ENCODE data around the gene ST6GALNAC3. TPM values are rescaled to one million over a fixed set of nuclear protein-coding genes. Genes with fewer than 3 reads are reported as not detected.

ST6GALNAC3 gene
- total RNA-seq, 1 experiment from 2014 or later = 2.2 TPM

- intact Hi-C loops (cut with micrococcal nuclease) = no loop called here
- no peaks in the 10 kb centered on the region for H3K27me3 ChIP-seq (ENCODE audit: insufficient read depth, low read length)
- no peak overlapping the region for H2AFZ ChIP-seq (ENCODE audit: low read depth, low read length, poor library complexity, severe bottlenecking)
- no peak for ATAC-seq
- no peak overlapping the region for H3K27ac ChIP-seq (ENCODE audit: low read depth, low read length)
- no peak overlapping the region for H3K4me3 ChIP-seq (replicated peaks in 1 of 2; ENCODE audit: low read depth in 1 of 2, low read length in 2 of 2)
- TF ChIP-seq POLR2AphosphoS5 (IDR thresholded peaks at IDR 0.05; ENCODE audit: low read depth, low read length) = no peak
- no peak for TF ChIP-seq SIN3A (IDR thresholded peaks at IDR 0.05; ENCODE audit: low read depth)
- no peak for TF ChIP-seq SP1 (IDR thresholded peaks at IDR 0.05; ENCODE audit: low read depth)
- TF ChIP-seq ZNF274 (IDR thresholded peaks at IDR 0.05; ENCODE audit: low read depth, low read length) = no peak
- no peak for TF ChIP-seq EZH2 (IDR thresholded peaks at IDR 0.05)
- TF ChIP-seq RAD21 (IDR thresholded peaks at IDR 0.05; ENCODE audit: low read depth) = no peak
- no peak for TF ChIP-seq FOSL1 (IDR thresholded peaks at IDR 0.05; ENCODE audit: low read depth)
- TF ChIP-seq SRF (IDR thresholded peaks at IDR 0.05; ENCODE audit: low read depth) = no peak
- no peak for TF ChIP-seq EZH2phosphoT487 (IDR thresholded peaks at IDR 0.05; ENCODE audit: borderline replicate concordance)
- TF ChIP-seq ATF3 (IDR thresholded peaks at IDR 0.05) = no peak
- TF ChIP-seq, protein P1, sequence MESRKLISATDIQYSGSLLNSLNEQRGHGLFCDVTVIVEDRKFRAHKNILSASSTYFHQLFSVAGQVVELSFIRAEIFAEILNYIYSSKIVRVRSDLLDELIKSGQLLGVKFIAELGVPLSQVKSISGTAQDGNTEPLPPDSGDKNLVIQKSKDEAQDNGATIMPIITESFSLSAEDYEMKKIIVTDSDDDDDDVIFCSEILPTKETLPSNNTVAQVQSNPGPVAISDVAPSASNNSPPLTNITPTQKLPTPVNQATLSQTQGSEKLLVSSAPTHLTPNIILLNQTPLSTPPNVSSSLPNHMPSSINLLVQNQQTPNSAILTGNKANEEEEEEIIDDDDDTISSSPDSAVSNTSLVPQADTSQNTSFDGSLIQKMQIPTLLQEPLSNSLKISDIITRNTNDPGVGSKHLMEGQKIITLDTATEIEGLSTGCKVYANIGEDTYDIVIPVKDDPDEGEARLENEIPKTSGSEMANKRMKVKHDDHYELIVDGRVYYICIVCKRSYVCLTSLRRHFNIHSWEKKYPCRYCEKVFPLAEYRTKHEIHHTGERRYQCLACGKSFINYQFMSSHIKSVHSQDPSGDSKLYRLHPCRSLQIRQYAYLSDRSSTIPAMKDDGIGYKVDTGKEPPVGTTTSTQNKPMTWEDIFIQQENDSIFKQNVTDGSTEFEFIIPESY (IDR thresholded peaks at IDR 0.05; ENCODE audit: extremely low read depth, insufficient replicate concordance, low read length) = no peak
- TF ChIP-seq, protein P2, sequence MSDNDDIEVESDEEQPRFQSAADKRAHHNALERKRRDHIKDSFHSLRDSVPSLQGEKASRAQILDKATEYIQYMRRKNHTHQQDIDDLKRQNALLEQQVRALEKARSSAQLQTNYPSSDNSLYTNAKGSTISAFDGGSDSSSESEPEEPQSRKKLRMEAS (IDR thresholded peaks at IDR 0.05) = no peak
- no peak for TF ChIP-seq YY1 (IDR thresholded peaks at IDR 0.05; ENCODE audit: extremely low read depth, insufficient replicate concordance, low read depth, low read length)
- no peak for TF ChIP-seq ZFX (IDR thresholded peaks at IDR 0.05)
- TF ChIP-seq CBX3 (IDR thresholded peaks at IDR 0.05; ENCODE audit: low read depth) = no peak
- no peak for TF ChIP-seq TCF7L2 (IDR thresholded peaks at IDR 0.05; ENCODE audit: borderline replicate concordance, extremely low read depth, insufficient read depth, insufficient read length)
- no peak for TF ChIP-seq POLR2A (IDR thresholded peaks at IDR 0.05; ENCODE audit: borderline replicate concordance, extremely low read depth, insufficient read depth, insufficient read length)
- no peak for TF ChIP-seq EGR1 (IDR thresholded peaks at IDR 0.05; ENCODE audit: low read depth)
- no peak for TF ChIP-seq CEBPB (IDR thresholded peaks at IDR 0.05; ENCODE audit: low read depth)
- TF ChIP-seq ELF1 (IDR thresholded peaks at IDR 0.05; ENCODE audit: borderline replicate concordance, low read depth) = no peak
- no peak for DNase-seq (ENCODE audit: low read depth, low spot score)
- no peaks in the 10 kb centered on the region for H3K9me3 ChIP-seq (ENCODE audit: control insufficient read depth in 1 of 2, insufficient read depth in 1 of 2, low read depth in 1 of 2, low read length in 2 of 2)
- H3K36me3 ChIP-seq (ENCODE audit: control insufficient read depth in 1 of 2, insufficient read depth in 2 of 2, low read length in 2 of 2) = no peaks in the 10 kb centered on the region
- H3K4me2 ChIP-seq (ENCODE audit: low read length) = no peak overlapping the region
- no peaks in the 10 kb centered on the region for H3K9me2 ChIP-seq (ENCODE audit: insufficient read depth)
- CTCF ChIA-PET = no interaction called here
- RAD21 ChIA-PET (ENCODE audit: low non-redundant PET in 1 of 2, low total read pairs in 2 of 2, uncharacterized antibody in 2 of 2, unreplicated experiment in 2 of 2) = no interaction called here
- no peaks in the 10 kb centered on the region for H3K79me2 ChIP-seq (ENCODE audit: insufficient read depth, low read length)
- H3K4me1 ChIP-seq (ENCODE audit: control insufficient read depth in 1 of 2, insufficient read depth in 2 of 2, low read length in 2 of 2) = no peaks in the 10 kb centered on the region
- H4K20me1 ChIP-seq (ENCODE audit: insufficient read depth) = no peaks in the 10 kb centered on the region
- POLR2A ChIA-PET = no interaction called here
- no TSS peak for BruUV-seq (replicated peaks)
- no peak overlapping the region for H3K9ac ChIP-seq (ENCODE audit: low read length)
Measured at GRCh38 chr1:76388261-76388660, 313.7 kb downstream of the ST6GALNAC3 start.

All from HCT116 (cell line).